Gastroesophageal sphincter (tissue), 3 donors: ENCODE data around the gene E2F4.

Source experiments
- POLR2A ChIP-seq, 2 donors: fragments of 450-650 bp; IDR thresholded peaks; one replicate each; pipeline ENCODE4 v1.6.1; 2017; ENCODE audit warnings: antibody characterized with exemption in 2 of 2, mild to moderate bottlenecking in 2 of 2, moderate library complexity in 1 of 2
- POLR2AphosphoS5 ChIP-seq: sonication (generic); formaldehyde crosslinking; IDR thresholded peaks from one replicate; pipeline ENCODE4 v1.6.1; 2017; ENCODE audit warnings: antibody characterized with exemption
- TF ChIP-seq, protein P1 (sequence below), 4 experiments: fragments of 200-600 bp in 2 of 4; fragments of 450-650 bp in 2 of 4; sonication (generic) in 1 of 4; IDR thresholded peaks; one replicate each; pipeline ENCODE4 v1.5.1; 2017 to 2019; ENCODE audit warnings: antibody characterized with exemption in 4 of 4, mild to moderate bottlenecking in 2 of 4, moderate library complexity in 2 of 4

DNA sequence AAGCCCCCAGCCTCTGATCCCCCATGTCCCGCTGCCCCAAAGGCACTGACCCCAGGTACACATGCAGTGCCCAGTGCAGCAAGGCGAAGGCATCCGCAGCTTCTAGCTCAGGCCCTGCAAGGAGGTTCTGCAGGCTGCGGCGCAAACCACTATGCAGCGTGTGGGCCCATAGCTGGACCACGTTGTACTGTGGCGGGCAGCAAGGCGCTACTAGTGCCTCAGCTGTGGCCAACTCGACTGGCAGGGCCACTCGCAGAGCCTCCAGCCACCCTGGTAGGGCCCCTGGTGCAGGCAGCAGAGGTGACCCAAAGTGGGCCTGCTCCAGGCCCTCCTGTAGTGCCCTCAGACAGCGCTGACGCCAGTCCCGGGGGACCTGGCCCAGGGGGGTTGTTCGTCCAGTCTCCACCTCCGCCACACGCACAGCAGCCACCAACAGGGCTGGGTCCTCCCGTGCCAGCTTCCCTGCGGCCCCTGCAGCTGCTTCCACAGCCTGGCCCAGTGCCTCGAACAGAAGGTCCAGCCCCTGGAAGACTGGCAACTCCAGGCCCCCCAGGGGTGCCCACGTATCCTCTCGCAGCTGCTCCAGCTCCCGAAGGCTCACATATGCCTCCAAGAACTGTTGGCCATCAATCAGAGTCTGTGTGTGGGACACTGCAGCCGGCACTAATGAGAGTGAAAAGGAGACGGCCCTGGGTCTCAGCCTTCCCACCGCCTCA is 4.6 kb upstream of the E2F4 start:
- TF ChIP-seq POLR2A (IDR thresholded peaks at IDR 0.05) (no peak), POLR2AphosphoS5 (no peak)
- TF ChIP-seq, protein P1, sequence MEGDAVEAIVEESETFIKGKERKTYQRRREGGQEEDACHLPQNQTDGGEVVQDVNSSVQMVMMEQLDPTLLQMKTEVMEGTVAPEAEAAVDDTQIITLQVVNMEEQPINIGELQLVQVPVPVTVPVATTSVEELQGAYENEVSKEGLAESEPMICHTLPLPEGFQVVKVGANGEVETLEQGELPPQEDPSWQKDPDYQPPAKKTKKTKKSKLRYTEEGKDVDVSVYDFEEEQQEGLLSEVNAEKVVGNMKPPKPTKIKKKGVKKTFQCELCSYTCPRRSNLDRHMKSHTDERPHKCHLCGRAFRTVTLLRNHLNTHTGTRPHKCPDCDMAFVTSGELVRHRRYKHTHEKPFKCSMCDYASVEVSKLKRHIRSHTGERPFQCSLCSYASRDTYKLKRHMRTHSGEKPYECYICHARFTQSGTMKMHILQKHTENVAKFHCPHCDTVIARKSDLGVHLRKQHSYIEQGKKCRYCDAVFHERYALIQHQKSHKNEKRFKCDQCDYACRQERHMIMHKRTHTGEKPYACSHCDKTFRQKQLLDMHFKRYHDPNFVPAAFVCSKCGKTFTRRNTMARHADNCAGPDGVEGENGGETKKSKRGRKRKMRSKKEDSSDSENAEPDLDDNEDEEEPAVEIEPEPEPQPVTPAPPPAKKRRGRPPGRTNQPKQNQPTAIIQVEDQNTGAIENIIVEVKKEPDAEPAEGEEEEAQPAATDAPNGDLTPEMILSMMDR (IDR thresholded peaks at IDR 0.05) = no peak
